AG04449 (cell line): ENCODE data around the gene ADIG.

Experiments used
- CTCF ChIA-PET: fragments of 350-600 bp; formaldehyde crosslinking; extraction: SDS; loops from one replicate; lab custom pipeline; 2021; ENCODE audit warnings: antibody characterized with exemption; lab: Yijun Ruan, JAX
- POLR2A ChIA-PET: fragments of 400-600, 350-600 bp; formaldehyde crosslinking; extraction: SDS; loops from one replicate; lab custom pipeline; 2020; ENCODE audit warnings: antibody characterized with exemption, inconsistent platforms; lab: Yijun Ruan, JAX
- DNase-seq: peaks from one replicate; pipeline ENCODE4 v3.0.0-alpha.2; 2010; ENCODE audit warnings: low read depth, low spot score
- H3K4me3 ChIP-seq: 2 replicates; pipeline ENCODE4 v1.5.1; 2011; ENCODE audit warnings: low read depth, mild to moderate bottlenecking, control low read depth, low read length
- CTCF ChIP-seq: IDR thresholded peaks from one replicate; pipeline ENCODE4 v1.5.1; 2011; ENCODE audit warnings: mild to moderate bottlenecking, moderate library complexity, low read length, control low read depth, inconsistent platforms; ENCODE audit not compliant: insufficient read depth; ENCODE audit errors: missing control alignments

Gene ADIG

GRCh38 chr20:38545771-38546170 lies 35.2 kb upstream of the ADIG start:
- POLR2A ChIA-PET, result no interaction called here
- CTCF ChIA-PET, result interaction anchor here (1.3 kb wide), 1 partner anchor 13 kb away, joined by 3 read pairs; no protein-coding TSS in a partner anchor
- DNase-seq, result no peak

DNA sequence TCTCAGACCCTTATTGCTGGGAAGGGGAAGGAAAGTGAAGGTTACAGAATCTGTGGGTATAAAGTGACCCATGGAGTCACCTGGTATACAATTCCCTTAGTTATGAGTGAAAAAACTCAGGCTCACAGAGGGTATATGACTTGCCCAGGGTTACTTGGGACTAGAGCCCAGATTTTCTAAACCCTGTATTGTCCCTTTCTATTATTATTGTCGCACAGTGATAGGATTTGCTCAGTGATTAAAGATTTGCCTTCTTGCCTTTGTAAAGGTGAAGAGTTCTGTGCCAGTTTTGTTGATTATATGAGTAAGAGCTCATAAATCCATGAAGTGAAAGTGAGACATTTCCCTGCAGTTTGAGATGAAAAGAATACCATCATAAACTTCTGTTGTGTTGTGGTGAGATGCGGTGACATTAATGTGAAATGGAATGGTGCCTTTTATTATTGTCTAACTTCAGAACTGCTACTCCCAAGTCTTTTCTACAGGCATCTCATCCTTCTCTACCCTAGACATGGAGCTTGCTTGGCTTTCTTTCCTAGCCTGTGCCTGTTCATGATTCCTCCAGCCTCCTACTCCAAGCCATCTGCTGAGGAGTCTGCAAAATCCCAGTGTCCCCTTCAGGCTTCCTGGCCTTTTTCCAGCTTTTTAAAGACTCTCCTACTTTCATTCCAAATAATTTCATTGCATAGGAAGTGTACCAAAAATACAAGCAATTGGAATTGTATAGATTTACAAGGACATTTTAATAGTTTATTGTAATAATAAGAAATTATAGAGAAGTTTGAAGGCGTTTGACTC lies 33.5 kb upstream of the ADIG start:
- CTCF ChIA-PET, result no interaction called here
- POLR2A ChIA-PET, result no interaction called here
- DNase-seq, result no peak
- no peak overlapping the region for H3K4me3 ChIP-seq
- no peak for TF ChIP-seq CTCF

More at GRCh38 chr20:38545771-38546170, 35.2 kb upstream of the ADIG start:
- TF ChIP-seq CTCF, result no peak
- no peak overlapping the region for H3K4me3 ChIP-seq

DNA sequence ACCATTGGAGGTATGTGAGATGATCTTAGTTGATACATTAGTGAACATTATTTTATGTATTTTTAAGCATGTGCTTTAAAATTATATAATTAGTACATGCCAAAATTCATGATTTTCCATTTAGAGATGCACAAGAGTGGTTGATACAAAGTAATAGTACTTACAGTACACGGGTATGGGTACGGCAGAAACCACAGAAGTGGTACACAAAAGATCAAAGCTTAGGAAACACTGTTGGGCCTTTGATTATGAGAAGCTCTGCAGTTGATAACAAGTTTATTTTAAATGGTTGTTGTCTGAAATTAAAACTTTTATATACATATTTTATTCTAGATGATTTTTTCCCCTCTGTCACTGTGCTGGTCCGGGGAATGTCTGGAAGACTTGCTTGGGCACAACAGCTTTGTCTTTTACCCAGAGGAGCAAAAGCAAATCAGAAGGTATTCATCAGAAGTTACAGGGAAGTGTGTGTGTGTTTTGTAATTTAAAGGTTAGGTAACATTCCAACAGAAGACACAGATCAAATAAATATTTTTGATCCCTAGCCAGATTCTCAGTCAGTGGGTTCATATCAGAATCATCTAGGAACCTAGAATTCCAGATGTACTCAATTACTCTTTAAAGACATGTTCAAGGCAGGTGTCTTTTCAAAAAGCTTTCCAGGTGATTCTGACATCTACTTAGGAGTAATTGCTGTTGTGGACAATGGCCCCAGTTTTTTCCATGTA lies 32.5 kb upstream of the ADIG start:
- ChIA-PET POLR2A (no interaction called here), CTCF (interaction anchor here (1.2 to 1.7 kb wide), 2 partner anchors 10 to 15 kb away, joined by 4 to 5 read pairs; no protein-coding TSS in a partner anchor)
- no peak for DNase-seq
- TF ChIP-seq CTCF, result no peak
- H3K4me3 ChIP-seq, result no peak overlapping the region

DNA sequence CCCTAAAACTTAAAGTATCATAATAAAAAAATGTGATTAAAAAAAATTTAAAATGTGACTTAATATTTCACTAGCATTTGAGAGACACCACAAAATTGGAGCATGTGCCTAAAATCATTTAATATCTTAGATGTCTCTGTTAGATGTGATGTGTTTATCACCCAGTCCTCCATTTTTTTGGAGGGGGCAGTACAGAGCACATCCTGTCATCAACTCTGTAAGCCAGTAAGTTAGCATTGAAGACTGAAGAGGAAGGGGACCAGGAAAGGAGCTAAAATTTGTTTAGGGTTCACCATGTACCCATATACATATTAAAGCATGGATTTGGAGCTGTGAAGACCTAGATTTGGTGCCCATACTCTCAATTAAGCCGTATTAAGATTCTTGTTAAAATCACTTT lies 30.7 kb upstream of the ADIG start:
- H3K4me3 ChIP-seq, result no peak overlapping the region
- ChIA-PET POLR2A (no interaction called here), CTCF (interaction anchor here (1.7 kb wide), 1 partner anchor 12 kb away, joined by 5 read pairs; no protein-coding TSS in a partner anchor)
- TF ChIP-seq CTCF, result no peak
- no peak for DNase-seq

- CTCF ChIA-PET, result interaction anchor here (2.1 kb wide), 1 partner anchor 105 kb away, joined by 4 read pairs; no protein-coding TSS in a partner anchor
- no peak overlapping the region for H3K4me3 ChIP-seq
- TF ChIP-seq CTCF, result no peak
- POLR2A ChIA-PET, result interaction anchor here (0.6 kb wide), 1 partner anchor 9 kb away, joined by 4 read pairs; no protein-coding TSS in a partner anchor
- DNase-seq, result no peak
Observed at GRCh38 chr20:38551056-38551626, 29.9 kb upstream of the ADIG start.

DNA sequence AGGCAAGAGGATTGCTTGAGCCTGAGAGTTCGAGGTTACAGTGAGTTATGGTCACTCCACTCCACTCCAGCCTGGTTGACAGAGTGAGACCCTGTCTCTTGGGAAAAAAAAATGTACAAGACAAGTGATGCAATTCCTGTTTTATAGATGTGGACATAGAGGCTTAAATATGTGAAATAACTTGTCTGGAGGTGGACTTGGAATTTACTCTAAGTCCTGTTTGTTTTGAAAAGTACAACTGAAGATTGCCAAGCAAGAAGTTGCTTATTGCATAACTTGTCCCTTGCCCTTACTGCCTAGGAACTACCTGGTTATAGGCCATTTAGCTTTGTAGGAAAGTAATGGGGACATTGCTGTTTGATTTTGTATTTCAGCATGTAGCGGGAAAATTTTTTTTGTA lies 26.0 kb upstream of the ADIG start:
- ChIA-PET POLR2A (no interaction called here), CTCF (interaction anchor here (1.0 kb wide), 1 partner anchor 12 kb away, joined by 3 read pairs; no protein-coding TSS in a partner anchor)
- TF ChIP-seq CTCF, result no peak

More for the DNA sequence above, 26.0 kb upstream of the ADIG start:
- DNase-seq, result no peak
- H3K4me3 ChIP-seq, result no peak overlapping the region
